ENCODE measurements around the gene SHF. TPM values are rescaled to one million over a fixed set of nuclear protein-coding genes. Genes with fewer than 3 reads are reported as not detected.
"Not testable (repeated sequence)": the region's sequence is repeated elsewhere in the genome, so short reads cannot be mapped to it uniquely, and the experiment has no call there.

Gene SHF, protein sequence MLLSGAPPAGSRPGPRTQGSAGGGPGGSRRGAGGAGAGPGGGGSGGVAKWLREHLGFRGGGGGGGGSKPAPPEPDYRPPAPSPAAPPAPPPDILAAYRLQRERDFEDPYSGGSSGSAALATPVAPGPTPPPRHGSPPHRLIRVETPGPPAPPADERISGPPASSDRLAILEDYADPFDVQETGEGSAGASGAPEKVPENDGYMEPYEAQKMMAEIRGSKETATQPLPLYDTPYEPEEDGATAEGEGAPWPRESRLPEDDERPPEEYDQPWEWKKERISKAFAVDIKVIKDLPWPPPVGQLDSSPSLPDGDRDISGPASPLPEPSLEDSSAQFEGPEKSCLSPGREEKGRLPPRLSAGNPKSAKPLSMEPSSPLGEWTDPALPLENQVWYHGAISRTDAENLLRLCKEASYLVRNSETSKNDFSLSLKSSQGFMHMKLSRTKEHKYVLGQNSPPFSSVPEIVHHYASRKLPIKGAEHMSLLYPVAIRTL
- total RNA-seq: 4.4 TPM
- long read RNA-seq, partial matches to known transcripts: 1 of 12 reads
- long read RNA-seq, other reads (novel, unspliced or antisense): 6 of 12 reads

- Histone ChIP-seq H3K27me3 (ENCODE audit: low read depth) (no peaks in the 10 kb centered on the region), H3K27ac (replicated peaks) (peak within 1 kb of the TSS; percentile 78), H3K4me3 (peak within 1 kb of the TSS; percentile 82), H3K4me1 (peaks cover 24% of the 10 kb centered on the region), H3K9me3 (replicated peaks) (no peaks in the 10 kb centered on the region), H3K36me3 (no peaks in the 10 kb centered on the region)
- intact Hi-C loops (cut with micrococcal nuclease): no loop called here
- peak; percentile 65 for DNase-seq
- no peak for TF ChIP-seq CTCF (IDR thresholded peaks at IDR 0.05; ENCODE audit: borderline replicate concordance)
Observed at GRCh38 chr15:45187894-45188830, at the start of gene SHF. Gene SHF (minus strand): TSS chr15:45187966. CDS start chr15:45187951, 15 bp downstream.

DNA sequence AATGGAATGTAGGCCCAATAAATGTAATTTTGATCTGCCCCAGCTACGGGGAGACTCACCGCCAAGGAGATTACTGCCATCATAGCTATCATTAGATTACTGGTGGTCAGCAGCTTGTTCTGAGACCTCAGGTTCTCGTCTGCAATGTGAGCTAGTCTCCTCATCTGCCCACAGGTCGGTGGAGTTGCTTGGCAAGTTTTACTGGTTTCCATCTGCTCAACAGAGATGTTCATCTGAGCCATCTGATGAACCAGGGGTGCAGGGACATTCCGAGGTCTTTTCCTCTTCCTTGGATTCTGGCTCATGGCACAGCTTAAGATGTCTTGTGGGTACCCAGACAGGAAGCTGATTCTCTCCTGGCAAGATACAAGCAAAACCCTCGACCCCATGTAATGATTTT lies 49.0 kb upstream of the SHF start:
- DNase-seq; intact Hi-C loops (cut with micrococcal nuclease); H3K27ac ChIP-seq (replicated peaks); H3K27me3 ChIP-seq (ENCODE audit: low read depth); H3K4me1 ChIP-seq; H3K36me3 ChIP-seq; H3K4me3 ChIP-seq: not testable (repeated sequence)
- peaks cover 60% of the 10 kb centered on the region for H3K9me3 ChIP-seq (replicated peaks)

- intact Hi-C loops (cut with micrococcal nuclease): no loop called here
- H3K9me3 ChIP-seq (replicated peaks): peaks cover 39% of the 10 kb centered on the region
Observed at GRCh38 chr15:45234562-45235235, 46.9 kb upstream of the SHF start.

GRCh38 chr15:45231864-45232562 lies 44.2 kb upstream of the SHF start:
- Histone ChIP-seq H3K27me3 (ENCODE audit: low read depth) (no peaks in the 10 kb centered on the region), H3K36me3 (no peaks in the 10 kb centered on the region), H3K4me3 (no peak overlapping the region), H3K4me1 (peaks cover 16% of the 10 kb centered on the region), H3K9me3 (replicated peaks) (peaks cover 26% of the 10 kb centered on the region), H3K27ac (replicated peaks) (peak overlapping the region; percentile 70)
- intact Hi-C loops (cut with micrococcal nuclease): no loop called here
- no peak for DNase-seq
- TF ChIP-seq CTCF (IDR thresholded peaks at IDR 0.05; ENCODE audit: borderline replicate concordance): no peak

More at GRCh38 chr15:45234562-45235235, 46.9 kb upstream of the SHF start:
- no peaks in the 10 kb centered on the region for H3K36me3 ChIP-seq
- H3K27me3 ChIP-seq (ENCODE audit: low read depth): no peaks in the 10 kb centered on the region
- peaks cover 16% of the 10 kb centered on the region for H3K4me1 ChIP-seq
- TF ChIP-seq CTCF (IDR thresholded peaks at IDR 0.05; ENCODE audit: borderline replicate concordance): no peak
- H3K27ac ChIP-seq (replicated peaks): no peak overlapping the region
- no peak overlapping the region for H3K4me3 ChIP-seq
- no peak for DNase-seq

- Histone ChIP-seq H3K4me1 (peaks cover 16% of the 10 kb centered on the region), H3K27me3 (ENCODE audit: low read depth) (no peaks in the 10 kb centered on the region), H3K4me3 (no peak overlapping the region), H3K9me3 (replicated peaks) (peaks cover 26% of the 10 kb centered on the region), H3K27ac (replicated peaks) (no peak overlapping the region), H3K36me3 (no peaks in the 10 kb centered on the region)
- no peak for DNase-seq
- intact Hi-C loops (cut with micrococcal nuclease): no loop called here
- TF ChIP-seq CTCF (IDR thresholded peaks at IDR 0.05; ENCODE audit: borderline replicate concordance): no peak
Observed at GRCh38 chr15:45231132-45231531, 43.4 kb upstream of the SHF start.

Data from left ventricle myocardium inferior (tissue), 1 donor.